Upper lobe of left lung (tissue), 6 donors: ENCODE results near the gene ZNF846. TPM values are rescaled to one million over a fixed set of nuclear protein-coding genes. Genes with fewer than 3 reads are reported as not detected.
A peak's percentile ranks its signal among the peaks of the same experiment; 100 is the strongest.

Source experiments
- ATAC-seq, 2 donors: fragments of 200-7000 bp; cut with Tn5 transposase; one replicate each; pipeline ENCODE4 v1.9.1; 2022; ENCODE audit warnings: mild to moderate bottlenecking in 2 of 2, moderate library complexity in 2 of 2; ENCODE audit not compliant: low FRiP score in 2 of 2
- DNase-seq, 2 donors: peaks; one replicate each; pipeline ENCODE4 v3.0.0-alpha.2; 2019 to 2020
- H3K27ac ChIP-seq, 4 donors: fragments of 200-600 bp; sonication (generic); one replicate each; pipeline ENCODE4 v1.5.1; 2016 to 2019
- H3K27me3 ChIP-seq, 4 donors: fragments of 200-600 bp; sonication (generic); one replicate each; pipeline ENCODE4 v1.5.1; 2017 to 2019
- H3K36me3 ChIP-seq, 4 donors: fragments of 200-600 bp; sonication (generic); one replicate each; pipeline ENCODE4 v1.5.1; 2016 to 2019
- H3K4me1 ChIP-seq, 4 donors: fragments of 200-600 bp; sonication (generic); one replicate each; pipeline ENCODE4 v1.5.1; 2018 to 2019
- H3K4me3 ChIP-seq, 4 donors: fragments of 200-600 bp; sonication (generic); one replicate each; pipeline ENCODE4 v1.5.1; 2017 to 2019; ENCODE audit warnings: mild to moderate bottlenecking in 2 of 4, moderate library complexity in 1 of 4
- H3K9me3 ChIP-seq, 4 donors: fragments of 200-600 bp; sonication (generic); one replicate each; pipeline ENCODE4 v1.5.1; 2018 to 2019
- EP300 ChIP-seq, 4 donors: sonication (generic); formaldehyde crosslinking; IDR thresholded peaks; one replicate each; pipeline ENCODE4 v1.5.1; 2017; ENCODE audit warnings: antibody characterized with exemption in 4 of 4, control low read depth in 2 of 4
- POLR2A ChIP-seq, 4 donors: fragments of 450-650 bp; IDR thresholded peaks; one replicate each; pipeline ENCODE4 v1.5.1; 2016 to 2017; ENCODE audit warnings: antibody characterized with exemption in 4 of 4, mild to moderate bottlenecking in 2 of 4
- POLR2AphosphoS5 ChIP-seq, 2 donors: sonication (generic); formaldehyde crosslinking; IDR thresholded peaks; one replicate each; pipeline ENCODE4 v1.5.1; 2017; ENCODE audit warnings: antibody characterized with exemption in 2 of 2
- WGBS, 2 donors: methylation state at CpG; one replicate each; pipeline ENCODE4 v1.1.5; 2017 to 2018; 5-methylcytosine and 5-hydroxymethylcytosine counted together
- total RNA-seq, 6 donors: library from RNA; depleted of rRNA in 4 of 6; stranded (reverse); fragments of >200 nt in 4 of 6; gene quantifications; one replicate each; pipeline versions ENCODE4 v1.1.0 to v1.2.1, GENCODE V29; 2016 to 2021
- TF ChIP-seq, protein P1 (sequence below), 6 experiments: fragments of 450-650 bp in 4 of 6; fragments of 200-600 bp in 2 of 6; sonication (generic) in 2 of 6; IDR thresholded peaks; one replicate each; pipeline ENCODE4 v1.5.1; 2016 to 2019; ENCODE audit warnings: antibody characterized with exemption in 6 of 6
- donor health status: DM: no; HTN: no; CAD: no; lungs with moderate emphysema.
- donor health status: DM: no; HTN: yes; CAD: no; lungs with severe emphysema.

Gene ZNF846
- total RNA-seq, 6 donors from 2014 or later, result 5.6 to 36.7 (median 15.0) TPM

DNA sequence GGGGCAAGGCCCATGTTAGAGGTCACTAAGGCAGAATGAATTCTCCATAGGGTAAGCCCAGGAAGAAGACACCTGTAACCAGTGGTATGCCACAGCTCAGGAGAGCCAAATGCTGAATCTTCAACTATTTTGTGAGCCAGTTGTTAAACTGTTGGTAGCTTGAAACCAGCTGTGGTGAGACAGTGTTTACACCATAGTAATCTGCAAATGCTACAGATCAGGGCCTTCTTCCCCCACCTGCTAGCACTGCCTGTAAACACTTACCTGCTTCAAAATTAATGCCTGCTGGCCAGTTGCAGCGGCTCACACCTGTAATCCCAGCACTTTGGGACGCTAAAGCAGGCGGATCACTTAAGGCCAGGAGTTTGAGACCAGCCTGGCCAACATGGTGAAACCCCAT is 38.3 kb upstream of the ZNF846 start:
- H3K27ac ChIP-seq, result no peak overlapping the region
- no peak overlapping the region for H3K4me3 ChIP-seq
- no peaks in the 10 kb centered on the region for H3K9me3 ChIP-seq
- H3K36me3 ChIP-seq, result peaks cover 20 to 52% (median 47%) of the 10 kb centered on the region in 4 donors
- DNase-seq, result no peak
- ATAC-seq, result no peak
- H3K4me1 ChIP-seq, result no peaks in the 10 kb centered on the region
- H3K27me3 ChIP-seq, result no peaks in the 10 kb centered on the region
- TF ChIP-seq POLR2A (IDR thresholded peaks at IDR 0.05), result no peak
- TF ChIP-seq, protein P1, sequence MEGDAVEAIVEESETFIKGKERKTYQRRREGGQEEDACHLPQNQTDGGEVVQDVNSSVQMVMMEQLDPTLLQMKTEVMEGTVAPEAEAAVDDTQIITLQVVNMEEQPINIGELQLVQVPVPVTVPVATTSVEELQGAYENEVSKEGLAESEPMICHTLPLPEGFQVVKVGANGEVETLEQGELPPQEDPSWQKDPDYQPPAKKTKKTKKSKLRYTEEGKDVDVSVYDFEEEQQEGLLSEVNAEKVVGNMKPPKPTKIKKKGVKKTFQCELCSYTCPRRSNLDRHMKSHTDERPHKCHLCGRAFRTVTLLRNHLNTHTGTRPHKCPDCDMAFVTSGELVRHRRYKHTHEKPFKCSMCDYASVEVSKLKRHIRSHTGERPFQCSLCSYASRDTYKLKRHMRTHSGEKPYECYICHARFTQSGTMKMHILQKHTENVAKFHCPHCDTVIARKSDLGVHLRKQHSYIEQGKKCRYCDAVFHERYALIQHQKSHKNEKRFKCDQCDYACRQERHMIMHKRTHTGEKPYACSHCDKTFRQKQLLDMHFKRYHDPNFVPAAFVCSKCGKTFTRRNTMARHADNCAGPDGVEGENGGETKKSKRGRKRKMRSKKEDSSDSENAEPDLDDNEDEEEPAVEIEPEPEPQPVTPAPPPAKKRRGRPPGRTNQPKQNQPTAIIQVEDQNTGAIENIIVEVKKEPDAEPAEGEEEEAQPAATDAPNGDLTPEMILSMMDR (IDR thresholded peaks at IDR 0.05), result no peak
- no peak for TF ChIP-seq POLR2AphosphoS5 (IDR thresholded peaks at IDR 0.05)
- TF ChIP-seq EP300 (IDR thresholded peaks at IDR 0.05), result no peak
- WGBS, 2 donors, result 89 to 100% methylated on average over 3 of the region's 3 CpGs

DNA sequence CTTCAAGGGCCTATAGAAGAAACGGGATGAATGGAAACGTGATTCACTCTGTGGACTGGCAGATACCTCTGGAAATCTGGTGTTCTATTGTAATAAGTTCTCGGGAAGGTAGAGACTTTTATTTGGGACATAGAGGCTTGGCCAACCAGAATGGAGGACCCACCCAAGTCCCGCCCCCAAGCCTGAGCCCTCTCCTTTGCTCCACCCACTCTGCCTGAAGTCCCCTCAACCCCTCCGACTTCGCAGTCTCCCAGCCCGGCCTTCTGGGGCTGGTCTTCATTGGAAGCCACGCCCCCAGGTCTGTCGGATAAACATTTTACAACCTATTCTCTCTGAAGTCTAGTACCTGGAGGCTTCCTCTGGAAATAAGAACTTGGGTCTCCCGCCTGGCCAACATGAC is 33.4 kb upstream of the ZNF846 start:
- Histone ChIP-seq H3K4me1 (no peaks in the 10 kb centered on the region), H3K27ac (no peak overlapping the region), H3K36me3 (peaks cover 0 to 11% (median 8%) of the 10 kb centered on the region in 4 donors), H3K9me3 (no peaks in the 10 kb centered on the region), H3K4me3 (no peak overlapping the region), H3K27me3 (no peaks in the 10 kb centered on the region)
- DNase-seq (no peak), ATAC-seq (no peak)
- TF ChIP-seq POLR2AphosphoS5 (IDR thresholded peaks at IDR 0.05) (no peak), EP300 (IDR thresholded peaks at IDR 0.05) (no peak), POLR2A (IDR thresholded peaks at IDR 0.05) (no peak)
- TF ChIP-seq, protein P1 (IDR thresholded peaks at IDR 0.05), result no peak
- WGBS, 2 donors, result 93 to 94% methylated on average over 10 of the region's 10 CpGs

DNA sequence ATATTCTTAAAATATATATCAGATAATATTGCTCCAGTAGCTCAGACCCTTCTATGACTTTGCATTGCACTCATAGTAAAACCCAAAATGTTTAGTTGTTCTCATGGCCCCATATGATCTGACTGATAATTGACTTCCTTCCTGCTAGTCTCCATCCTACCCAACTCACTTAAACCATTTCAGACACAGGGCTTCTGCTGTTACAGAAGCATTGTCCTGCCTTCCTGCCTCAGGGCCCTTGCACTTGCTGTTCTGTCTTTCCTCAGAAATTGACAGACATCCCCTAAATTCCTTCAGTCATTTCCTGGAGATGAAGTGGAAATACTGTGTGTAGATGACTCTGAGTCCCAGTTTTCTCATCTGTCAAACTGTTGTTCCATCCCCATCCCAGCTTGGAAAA is 30.6 kb upstream of the ZNF846 start:
- ATAC-seq (no peak), DNase-seq (no peak)
- Histone ChIP-seq H3K4me3 (no peak overlapping the region), H3K27me3 (no peaks in the 10 kb centered on the region), H3K9me3 (no peaks in the 10 kb centered on the region), H3K27ac (no peak overlapping the region), H3K4me1 (peaks cover 0 to 4% (median 2%) of the 10 kb centered on the region in 4 donors), H3K36me3 (no peaks in the 10 kb centered on the region)
- no peak for TF ChIP-seq POLR2A (IDR thresholded peaks at IDR 0.05)
- TF ChIP-seq, protein P1 (IDR thresholded peaks at IDR 0.05), result no peak
- TF ChIP-seq EP300 (IDR thresholded peaks at IDR 0.05), result no peak
- no peak for TF ChIP-seq POLR2AphosphoS5 (IDR thresholded peaks at IDR 0.05)

DNA sequence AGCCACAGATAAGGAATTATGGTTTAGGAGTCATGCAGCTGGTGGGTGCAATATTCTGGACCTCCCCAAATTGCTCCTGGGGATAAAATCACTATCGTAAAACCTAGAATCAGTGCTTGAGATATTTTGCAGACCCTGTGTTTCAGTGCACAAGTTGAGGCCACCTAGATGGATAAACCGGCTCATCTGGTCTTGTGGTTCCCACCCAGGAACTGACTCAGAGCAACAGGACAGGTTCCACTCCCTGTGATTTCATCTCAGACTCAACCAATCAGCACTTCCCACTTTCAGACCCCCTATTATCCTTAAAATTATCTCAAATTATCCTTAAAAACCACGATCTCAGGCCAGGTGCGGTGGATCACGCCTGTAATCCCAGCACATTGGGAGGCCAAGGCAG is 29.3 kb upstream of the ZNF846 start:
- ATAC-seq, result no peak
- no peak for TF ChIP-seq POLR2AphosphoS5 (IDR thresholded peaks at IDR 0.05)
- no peak for TF ChIP-seq POLR2A (IDR thresholded peaks at IDR 0.05)
- TF ChIP-seq, protein P1 (IDR thresholded peaks at IDR 0.05), result no peak
- TF ChIP-seq EP300 (IDR thresholded peaks at IDR 0.05), result no peak

DNA sequence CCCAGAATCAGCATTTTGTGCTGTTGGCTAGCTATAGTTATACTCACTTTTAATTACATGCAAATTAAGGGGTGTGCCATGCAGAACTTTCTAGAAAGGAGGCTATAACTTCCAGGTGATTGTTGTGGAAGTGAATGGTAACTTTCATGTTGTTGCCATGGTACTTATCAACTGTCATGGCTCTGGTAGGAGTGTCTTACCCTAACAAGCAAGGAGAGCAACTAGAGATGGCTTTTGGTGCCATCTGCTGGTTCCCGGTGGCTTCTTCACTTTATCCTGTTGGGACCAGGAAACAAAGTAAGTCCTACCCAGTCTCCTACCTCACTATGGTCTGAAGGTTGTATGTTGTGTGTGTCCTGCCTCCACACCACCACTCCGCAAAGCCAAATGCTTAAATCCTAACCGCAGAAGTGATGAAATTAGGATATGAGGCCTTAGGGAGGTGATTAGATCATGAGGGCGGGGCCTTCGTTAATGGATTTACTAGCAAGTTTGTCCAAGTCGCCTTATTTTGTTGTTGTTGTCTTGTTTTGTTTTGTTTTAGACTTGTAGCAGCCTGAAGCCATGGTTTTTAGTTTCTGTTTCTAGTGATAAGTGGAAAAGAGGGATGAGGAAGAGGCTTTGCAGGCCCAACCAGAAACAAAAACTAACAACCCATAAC is 27.7 kb upstream of the ZNF846 start:
- Histone ChIP-seq H3K27me3 (no peaks in the 10 kb centered on the region), H3K36me3 (no peaks in the 10 kb centered on the region), H3K27ac (no peak overlapping the region), H3K4me3 (no peak overlapping the region), H3K4me1 (peaks cover 3 to 12% (median 4%) of the 10 kb centered on the region in 4 donors), H3K9me3 (no peaks in the 10 kb centered on the region)
- ATAC-seq, result peak; percentile 32 to 59
- 47 to 54% methylated on average over 6 of the region's 6 CpGs for WGBS, 2 donors
- peak in 1 of 2 donors; percentile 85 for DNase-seq
- TF ChIP-seq POLR2AphosphoS5 (IDR thresholded peaks at IDR 0.05) (no peak), POLR2A (IDR thresholded peaks at IDR 0.05) (no peak)
- TF ChIP-seq, protein P1 (IDR thresholded peaks at IDR 0.05), result peak; percentile 67 to 92 (median 74)

More for the DNA sequence above, 29.3 kb upstream of the ZNF846 start:
- Histone ChIP-seq H3K36me3 (no peaks in the 10 kb centered on the region), H3K4me3 (no peak overlapping the region), H3K27me3 (no peaks in the 10 kb centered on the region), H3K9me3 (no peaks in the 10 kb centered on the region), H3K27ac (no peak overlapping the region), H3K4me1 (peaks cover 0 to 10% (median 2%) of the 10 kb centered on the region in 4 donors)
- DNase-seq, result no peak
- WGBS, 2 donors, result 86 to 98% methylated on average over 5 of the region's 5 CpGs
